Lower leg skin (tissue), 3 donors: Measurements from ENCODE around the gene EXOSC6.
"Not testable (repeated sequence)": the region's sequence is repeated elsewhere in the genome, so short reads cannot be mapped to it uniquely, and the experiment has no call there.

Source experiments
- CTCF ChIP-seq, 3 donors: fragments of 450-650 bp; IDR thresholded peaks; one replicate each; pipeline ENCODE4 v1.5.1; 2016; ENCODE audit warnings: antibody characterized with exemption in 3 of 3, mild to moderate bottlenecking in 3 of 3, moderate library complexity in 2 of 3
- POLR2A ChIP-seq, 2 donors: fragments of 450-650 bp; IDR thresholded peaks; one replicate each; pipeline ENCODE4 v1.6.1; 2016 to 2017; ENCODE audit warnings: antibody characterized with exemption in 2 of 2, mild to moderate bottlenecking in 1 of 2, moderate library complexity in 1 of 2

- TF ChIP-seq POLR2A, CTCF (IDR thresholded peaks at IDR 0.05): not testable (repeated sequence)
These were observed 35.7 kb upstream of the EXOSC6 start for GRCh38 chr16:70287304-70287971.
